Suprapubic skin (tissue), 4 donors: ENCODE measurements around the gene ZFHX3. TPM values are rescaled to one million over a fixed set of nuclear protein-coding genes. Genes with fewer than 3 reads are reported as not detected.

Experiments used
- DNase-seq, 2 donors: peaks; one replicate each; pipeline ENCODE4 v3.0.0-alpha.2; 2019; ENCODE audit warnings: low spot score in 2 of 2
- H3K27ac ChIP-seq: fragments of 200-600 bp; sonication (generic); one replicate; pipeline ENCODE4 v1.5.1; 2019
- H3K27me3 ChIP-seq: fragments of 200-600 bp; sonication (generic); one replicate; pipeline ENCODE4 v1.5.1; 2019
- H3K36me3 ChIP-seq: fragments of 200-600 bp; sonication (generic); one replicate; pipeline ENCODE4 v1.5.1; 2019
- H3K4me1 ChIP-seq: fragments of 200-600 bp; sonication (generic); one replicate; pipeline ENCODE4 v1.5.1; 2019
- H3K4me3 ChIP-seq: fragments of 200-600 bp; sonication (generic); one replicate; pipeline ENCODE4 v1.5.1; 2019; ENCODE audit warnings: mild to moderate bottlenecking
- H3K9me3 ChIP-seq: fragments of 200-600 bp; sonication (generic); one replicate; pipeline ENCODE4 v1.5.1; 2019
- EP300 ChIP-seq: sonication (generic); formaldehyde crosslinking; IDR thresholded peaks from one replicate; pipeline ENCODE4 v1.6.1; 2017; ENCODE audit warnings: antibody characterized with exemption
- POLR2A ChIP-seq, 2 donors: fragments of 450-650 bp; IDR thresholded peaks; one replicate each; pipeline ENCODE4 v1.6.1; 2017; ENCODE audit warnings: antibody characterized with exemption in 2 of 2, mild to moderate bottlenecking in 2 of 2, moderate library complexity in 2 of 2
- POLR2AphosphoS5 ChIP-seq, 3 donors: sonication (generic); formaldehyde crosslinking; IDR thresholded peaks; one replicate each; pipeline ENCODE4 v1.6.1; 2017; ENCODE audit warnings: antibody characterized with exemption in 3 of 3
- WGBS: methylation state at CpG from one replicate; pipeline ENCODE4 v1.1.5; 2018; 5-methylcytosine and 5-hydroxymethylcytosine counted together
- total RNA-seq, 4 donors: library from RNA; depleted of rRNA; stranded (reverse); fragments of >200 nt; gene quantifications; one replicate each; pipeline ENCODE4 v1.1.0, GENCODE V29; 2016
- TF ChIP-seq, protein P1 (sequence below), 2 donors: fragments of 200-600 bp in 1 of 2; fragments of 450-650 bp in 1 of 2; sonication (generic) in 1 of 2; IDR thresholded peaks; one replicate each; pipeline ENCODE4 v1.5.1; 2016 to 2019; ENCODE audit warnings: antibody characterized with exemption in 2 of 2, mild to moderate bottlenecking in 1 of 2, moderate library complexity in 1 of 2

Gene ZFHX3
- total RNA-seq, 4 donors from 2014 or later = 10.4 to 16.1 (median 12.8) TPM

DNA sequence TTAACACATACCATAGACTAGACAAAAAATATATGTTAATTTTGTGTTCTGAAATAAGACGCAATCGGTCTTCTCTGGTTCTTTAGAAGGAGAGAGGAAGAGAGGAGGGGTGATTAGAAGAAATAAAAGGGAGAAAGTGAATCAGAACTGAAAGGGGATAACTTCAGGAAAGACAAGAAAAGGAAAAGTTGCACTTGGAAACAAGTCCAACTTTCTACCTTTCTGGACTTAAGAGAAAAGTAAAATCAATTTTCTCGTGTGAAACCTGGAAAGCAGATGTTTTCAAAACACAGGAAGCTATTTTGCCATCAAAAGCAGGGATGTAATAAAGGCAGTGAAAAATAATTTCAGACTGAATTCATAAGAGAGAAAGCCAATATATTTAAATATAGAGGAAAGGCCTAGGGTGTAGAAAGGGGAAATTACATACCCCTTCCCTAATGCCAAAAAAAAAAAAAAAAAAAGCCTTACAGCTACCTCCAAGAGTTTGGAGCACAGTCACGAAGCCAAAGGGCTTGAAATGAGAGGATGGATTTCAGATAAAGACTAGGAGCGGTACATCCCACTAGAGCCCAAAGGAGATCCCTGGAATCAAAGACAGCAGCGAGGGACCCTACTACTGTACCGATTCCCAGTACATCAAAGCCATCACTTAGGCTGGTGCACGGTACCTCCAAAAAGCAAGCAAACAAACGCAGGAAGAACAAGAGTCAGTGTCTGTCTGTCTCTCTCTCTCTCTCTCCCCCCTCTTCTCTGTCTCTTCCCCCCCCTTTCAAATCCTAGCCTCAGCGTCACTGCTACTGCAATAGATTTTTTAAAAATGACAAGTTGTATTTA lies 12.1 kb upstream of the ZFHX3 start:
- no peak for DNase-seq
- 73% methylated on average over 10 of the region's 10 CpGs for WGBS
- TF ChIP-seq EP300 (no peak), POLR2AphosphoS5 (IDR thresholded peaks at IDR 0.05) (no peak), POLR2A (IDR thresholded peaks at IDR 0.05) (no peak)
- TF ChIP-seq, protein P1, sequence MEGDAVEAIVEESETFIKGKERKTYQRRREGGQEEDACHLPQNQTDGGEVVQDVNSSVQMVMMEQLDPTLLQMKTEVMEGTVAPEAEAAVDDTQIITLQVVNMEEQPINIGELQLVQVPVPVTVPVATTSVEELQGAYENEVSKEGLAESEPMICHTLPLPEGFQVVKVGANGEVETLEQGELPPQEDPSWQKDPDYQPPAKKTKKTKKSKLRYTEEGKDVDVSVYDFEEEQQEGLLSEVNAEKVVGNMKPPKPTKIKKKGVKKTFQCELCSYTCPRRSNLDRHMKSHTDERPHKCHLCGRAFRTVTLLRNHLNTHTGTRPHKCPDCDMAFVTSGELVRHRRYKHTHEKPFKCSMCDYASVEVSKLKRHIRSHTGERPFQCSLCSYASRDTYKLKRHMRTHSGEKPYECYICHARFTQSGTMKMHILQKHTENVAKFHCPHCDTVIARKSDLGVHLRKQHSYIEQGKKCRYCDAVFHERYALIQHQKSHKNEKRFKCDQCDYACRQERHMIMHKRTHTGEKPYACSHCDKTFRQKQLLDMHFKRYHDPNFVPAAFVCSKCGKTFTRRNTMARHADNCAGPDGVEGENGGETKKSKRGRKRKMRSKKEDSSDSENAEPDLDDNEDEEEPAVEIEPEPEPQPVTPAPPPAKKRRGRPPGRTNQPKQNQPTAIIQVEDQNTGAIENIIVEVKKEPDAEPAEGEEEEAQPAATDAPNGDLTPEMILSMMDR (IDR thresholded peaks at IDR 0.05) = no peak
- peak overlapping the region; percentile 84 for H3K4me3 ChIP-seq
- no peak overlapping the region for H3K27ac ChIP-seq
- peaks cover 51% of the 10 kb centered on the region for H3K27me3 ChIP-seq
- peaks cover 62% of the 10 kb centered on the region for H3K4me1 ChIP-seq
- H3K36me3 ChIP-seq = no peaks in the 10 kb centered on the region
- no peaks in the 10 kb centered on the region for H3K9me3 ChIP-seq

DNA sequence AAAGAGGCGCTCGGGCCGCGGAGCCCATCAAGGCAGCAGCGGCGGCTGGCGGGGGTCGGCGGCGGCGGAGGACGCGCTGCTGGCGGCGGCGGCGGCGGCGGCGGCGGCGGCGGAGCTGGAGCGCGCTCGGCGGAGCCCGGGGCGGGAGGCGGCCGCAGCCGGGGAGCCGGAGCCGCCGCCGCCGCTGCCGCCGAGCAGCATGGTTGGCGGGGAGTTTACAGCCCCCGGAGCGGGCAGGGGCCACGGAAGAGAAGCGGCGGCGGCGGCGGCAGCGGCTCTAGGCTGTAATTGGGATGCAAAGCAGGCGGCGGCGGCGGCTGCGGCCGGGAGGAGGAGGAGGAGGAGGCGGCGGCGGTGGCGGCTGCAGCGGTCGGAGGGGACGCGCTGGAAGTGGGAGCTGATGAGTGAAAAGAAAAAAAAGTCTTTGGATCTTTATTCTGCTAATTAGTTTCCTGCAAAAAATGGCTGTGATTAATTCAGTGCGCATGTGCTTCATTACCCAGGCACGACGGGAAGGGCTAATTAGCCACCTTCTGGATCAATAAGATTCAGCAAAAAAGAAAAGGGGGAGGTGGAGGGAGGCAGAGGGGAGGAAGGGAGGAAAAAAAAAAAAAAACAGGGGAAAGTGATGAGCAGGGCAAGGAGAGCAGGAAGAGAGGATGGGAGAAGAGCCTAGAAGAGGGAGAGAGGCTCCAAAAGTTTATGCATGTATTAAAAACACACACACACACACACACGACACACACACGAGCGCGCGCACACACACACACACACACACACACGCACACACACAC lies 10.9 kb upstream of the ZFHX3 start:
- Histone ChIP-seq H3K4me1 (peaks cover 62% of the 10 kb centered on the region), H3K4me3 (peak overlapping the region; percentile 84), H3K36me3 (no peaks in the 10 kb centered on the region), H3K9me3 (no peaks in the 10 kb centered on the region), H3K27ac (peak overlapping the region; percentile 93), H3K27me3 (peaks cover 39% of the 10 kb centered on the region)
- DNase-seq = no peak
- TF ChIP-seq, protein P1 (IDR thresholded peaks at IDR 0.05) = no peak
- TF ChIP-seq POLR2AphosphoS5 (IDR thresholded peaks at IDR 0.05) (no peak), EP300 (no peak), POLR2A (IDR thresholded peaks at IDR 0.05) (no peak)
- 1% methylated on average over 59 of the region's 72 CpGs for WGBS

DNA sequence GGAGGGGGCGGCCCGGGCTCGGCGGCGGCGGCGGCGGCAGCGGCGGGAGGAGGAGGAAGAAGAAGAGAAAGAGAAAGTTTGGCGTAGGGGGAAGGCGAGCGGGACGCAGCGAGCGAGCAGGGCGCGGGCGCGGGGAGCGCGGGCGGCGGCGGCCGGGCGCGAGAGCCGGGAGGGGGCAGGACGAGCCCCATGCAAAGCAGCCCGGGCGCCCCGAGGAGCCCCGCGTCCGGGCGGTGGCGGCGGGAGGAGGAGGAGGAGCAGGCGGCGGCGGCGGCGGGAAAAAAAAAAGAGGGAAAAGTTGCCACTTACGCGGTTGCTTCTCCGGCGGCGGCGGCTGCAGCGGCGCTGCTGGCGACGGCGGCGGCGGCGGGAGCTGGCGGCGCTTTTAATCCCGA lies 10.3 kb upstream of the ZFHX3 start:
- H3K4me3 ChIP-seq = peak overlapping the region; percentile 84
- no peak for TF ChIP-seq POLR2A (IDR thresholded peaks at IDR 0.05)
- TF ChIP-seq EP300 = no peak
- no peak for TF ChIP-seq POLR2AphosphoS5 (IDR thresholded peaks at IDR 0.05)
- TF ChIP-seq, protein P1 (IDR thresholded peaks at IDR 0.05) = peak in 1 of 2 donors; percentile 23
- H3K9me3 ChIP-seq = no peaks in the 10 kb centered on the region
- H3K36me3 ChIP-seq = no peaks in the 10 kb centered on the region
- peaks cover 33% of the 10 kb centered on the region for H3K27me3 ChIP-seq
- WGBS = 1% methylated on average over 55 of the region's 61 CpGs
- peak in 1 of 2 donors; percentile 67 for DNase-seq
- peaks cover 59% of the 10 kb centered on the region for H3K4me1 ChIP-seq
- H3K27ac ChIP-seq = peak overlapping the region; percentile 93

DNA sequence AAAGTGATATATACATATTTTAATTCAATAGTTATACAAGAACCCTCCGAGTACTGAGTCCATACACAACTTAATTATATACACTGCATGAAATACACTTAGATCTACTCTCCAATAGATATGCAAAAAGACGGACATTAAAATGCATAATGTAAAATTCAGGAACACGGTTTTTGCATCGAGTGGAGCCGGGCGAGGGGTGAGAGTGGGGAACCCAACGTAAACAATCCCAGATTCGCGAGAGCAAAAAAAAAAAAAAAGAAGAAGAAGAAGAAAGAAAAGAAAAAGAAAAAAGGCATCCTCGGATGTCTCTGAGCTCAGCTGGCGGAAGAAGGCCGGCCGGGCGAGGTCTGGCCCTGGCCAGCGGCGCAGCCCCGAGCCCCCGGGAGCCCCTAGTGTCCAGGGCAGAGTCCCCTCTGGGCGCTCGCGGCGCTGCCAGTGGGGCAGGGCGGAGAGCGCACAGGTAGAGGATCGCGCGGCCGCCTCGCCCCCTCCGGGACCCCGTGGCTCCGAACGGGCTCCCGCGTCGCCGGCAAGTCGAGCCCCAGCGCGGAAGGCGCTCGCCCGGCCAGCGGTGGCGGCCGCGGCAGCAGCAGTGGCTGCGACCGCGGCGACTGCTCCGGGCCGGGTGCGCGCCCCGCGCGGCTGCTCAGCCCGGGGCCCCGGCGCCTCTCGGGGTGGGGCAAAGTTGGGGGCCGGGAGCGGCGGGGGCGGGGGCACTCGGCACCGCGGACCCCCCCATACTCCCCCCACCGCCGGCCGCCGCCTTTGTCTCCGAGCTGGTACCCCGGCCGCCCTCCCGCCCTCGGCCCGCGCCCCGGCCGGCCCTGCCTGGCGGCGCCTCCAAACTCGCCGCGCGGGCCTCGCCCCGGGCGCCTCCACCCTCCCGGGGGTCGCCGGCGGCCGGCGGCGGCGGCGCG lies 9.6 kb upstream of the ZFHX3 start:
- TF ChIP-seq POLR2A (IDR thresholded peaks at IDR 0.05) (peak in 1 of 2 donors; percentile 38), POLR2AphosphoS5 (IDR thresholded peaks at IDR 0.05) (no peak), EP300 (no peak)
- peaks cover 26% of the 10 kb centered on the region for H3K27me3 ChIP-seq
- peak overlapping the region; percentile 84 for H3K4me3 ChIP-seq
- peak overlapping the region; percentile 93 for H3K27ac ChIP-seq
- no peaks in the 10 kb centered on the region for H3K9me3 ChIP-seq
- 5% methylated on average over 31 of the region's 101 CpGs for WGBS
- no peaks in the 10 kb centered on the region for H3K36me3 ChIP-seq
- peaks cover 53% of the 10 kb centered on the region for H3K4me1 ChIP-seq
- DNase-seq = no peak

DNA sequence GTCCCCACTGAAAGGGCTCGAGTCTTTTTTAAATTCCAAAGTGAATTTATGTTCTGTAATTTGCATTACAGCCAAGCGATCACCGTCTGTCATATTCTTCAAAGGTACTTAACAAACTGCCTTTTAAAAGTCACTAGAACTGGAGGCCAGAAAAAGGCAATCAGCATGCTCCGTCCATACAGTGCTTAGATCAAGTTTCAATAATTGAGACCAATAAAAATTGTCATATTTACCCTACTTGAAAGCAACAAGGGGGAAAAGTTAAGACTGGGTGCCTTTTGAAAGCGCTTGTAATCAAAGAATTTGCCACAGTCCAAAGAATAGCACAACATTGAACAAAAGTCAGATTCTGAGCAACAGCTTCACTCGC lies 9.0 kb upstream of the ZFHX3 start:
- TF ChIP-seq, protein P1 (IDR thresholded peaks at IDR 0.05) = no peak
- TF ChIP-seq EP300 (no peak), POLR2AphosphoS5 (IDR thresholded peaks at IDR 0.05) (no peak), POLR2A (IDR thresholded peaks at IDR 0.05) (no peak)
- H3K4me1 ChIP-seq = peaks cover 49% of the 10 kb centered on the region
- WGBS = 55% methylated on average over 6 of the region's 6 CpGs

More for the DNA sequence above, 9.0 kb upstream of the ZFHX3 start:
- no peak for DNase-seq
- Histone ChIP-seq H3K27ac (peak overlapping the region; percentile 93), H3K27me3 (peaks cover 20% of the 10 kb centered on the region), H3K9me3 (no peaks in the 10 kb centered on the region), H3K4me3 (peak overlapping the region; percentile 84), H3K36me3 (no peaks in the 10 kb centered on the region)
